MM.1S (cell line): ENCODE results near the gene SLC4A11.

Source experiments
- DNase-seq: peaks from one replicate; pipeline ENCODE4 v3.0.0-alpha.2; 2015
- H2AFZ ChIP-seq: fragments of 300-600 bp; sonication (generic); 2 replicates; pipeline ENCODE4 v1.6.0; 2016; ENCODE audit warnings: antibody characterized with exemption, low read length
- H3F3A ChIP-seq: fragments of 300-600 bp; sonication (generic); 2 replicates; pipeline ENCODE4 v1.6.1; 2016; ENCODE audit warnings: mild to moderate bottlenecking, antibody characterized with exemption, low read length, moderate library complexity, mixed read lengths; ENCODE audit not compliant: insufficient read depth
- H3K27ac ChIP-seq: fragments of 300-600 bp; sonication (generic); 2 replicates; pipeline ENCODE4 v1.5.1; 2016; ENCODE audit warnings: mild to moderate bottlenecking, low read length
- H3K27me3 ChIP-seq: fragments of 300-600 bp; sonication (generic); replicated peaks from 2 replicates; pipeline ENCODE4 v1.6.0; 2016; ENCODE audit warnings: low read length; ENCODE audit not compliant: insufficient read depth
- H3K36me3 ChIP-seq: fragments of 300-600 bp; sonication (generic); replicated peaks from 2 replicates; pipeline ENCODE4 v1.6.1; 2016; ENCODE audit warnings: mild to moderate bottlenecking, low read length, mixed read lengths; ENCODE audit not compliant: insufficient read depth
- H3K4me1 ChIP-seq: fragments of 300-600 bp; sonication (generic); 2 replicates; pipeline ENCODE4 v1.6.1; 2016; ENCODE audit warnings: low read length, mixed read lengths
- H3K4me2 ChIP-seq: fragments of 300-600 bp; sonication (generic); 2 replicates; pipeline ENCODE4 v1.6.0; 2016; ENCODE audit warnings: low read depth, low read length
- H3K4me3 ChIP-seq: fragments of 300-600 bp; sonication (generic); 2 replicates; pipeline ENCODE4 v1.5.1; 2016; ENCODE audit warnings: low read length, mixed read lengths
- H3K79me2 ChIP-seq: fragments of 300-600 bp; sonication (generic); 2 replicates; pipeline ENCODE4 v1.6.1; 2016; ENCODE audit warnings: mixed run types, low read length, mixed read lengths
- H3K9ac ChIP-seq: fragments of 300-600 bp; sonication (generic); 2 replicates; pipeline ENCODE4 v1.6.1; 2016; ENCODE audit warnings: low read length, mixed read lengths
- H3K9me2 ChIP-seq: fragments of 300-600 bp; sonication (generic); replicated peaks from 2 replicates; pipeline ENCODE4 v1.6.1; 2016; ENCODE audit warnings: mild to moderate bottlenecking, low read length, mixed read lengths; ENCODE audit not compliant: insufficient read depth
- H3K9me3 ChIP-seq: fragments of 300-600 bp; sonication (generic); replicated peaks from 2 replicates; pipeline ENCODE4 v1.6.1; 2016; ENCODE audit warnings: mild to moderate bottlenecking, low read length, mixed read lengths; ENCODE audit not compliant: insufficient read depth
- H4K20me1 ChIP-seq: fragments of 300-600 bp; sonication (generic); 2 replicates; pipeline ENCODE4 v1.6.1; 2016; ENCODE audit warnings: mild to moderate bottlenecking, low read length, moderate library complexity, mixed read lengths; ENCODE audit not compliant: insufficient read depth
- CTCF ChIP-seq: fragments of 300-600 bp; sonication (generic); IDR thresholded peaks from 2 replicates; pipeline ENCODE4 v1.5.1; 2016; ENCODE audit warnings: antibody characterized with exemption, low read length, mixed read lengths
- EZH2 ChIP-seq: fragments of 300-600 bp; sonication (generic); optimal IDR thresholded peaks from 2 replicates; pipeline ENCODE3; 2017; ENCODE audit warnings: low read depth, mild to moderate bottlenecking, antibody characterized with exemption, low read length, mixed read lengths
- EZH2phosphoT487 ChIP-seq: fragments of 300-600 bp; sonication (generic); IDR thresholded peaks from 2 replicates; pipeline ENCODE4 v1.6.1; 2018; ENCODE audit warnings: antibody characterized with exemption, low read length

SLC4A11 gene

DNA sequence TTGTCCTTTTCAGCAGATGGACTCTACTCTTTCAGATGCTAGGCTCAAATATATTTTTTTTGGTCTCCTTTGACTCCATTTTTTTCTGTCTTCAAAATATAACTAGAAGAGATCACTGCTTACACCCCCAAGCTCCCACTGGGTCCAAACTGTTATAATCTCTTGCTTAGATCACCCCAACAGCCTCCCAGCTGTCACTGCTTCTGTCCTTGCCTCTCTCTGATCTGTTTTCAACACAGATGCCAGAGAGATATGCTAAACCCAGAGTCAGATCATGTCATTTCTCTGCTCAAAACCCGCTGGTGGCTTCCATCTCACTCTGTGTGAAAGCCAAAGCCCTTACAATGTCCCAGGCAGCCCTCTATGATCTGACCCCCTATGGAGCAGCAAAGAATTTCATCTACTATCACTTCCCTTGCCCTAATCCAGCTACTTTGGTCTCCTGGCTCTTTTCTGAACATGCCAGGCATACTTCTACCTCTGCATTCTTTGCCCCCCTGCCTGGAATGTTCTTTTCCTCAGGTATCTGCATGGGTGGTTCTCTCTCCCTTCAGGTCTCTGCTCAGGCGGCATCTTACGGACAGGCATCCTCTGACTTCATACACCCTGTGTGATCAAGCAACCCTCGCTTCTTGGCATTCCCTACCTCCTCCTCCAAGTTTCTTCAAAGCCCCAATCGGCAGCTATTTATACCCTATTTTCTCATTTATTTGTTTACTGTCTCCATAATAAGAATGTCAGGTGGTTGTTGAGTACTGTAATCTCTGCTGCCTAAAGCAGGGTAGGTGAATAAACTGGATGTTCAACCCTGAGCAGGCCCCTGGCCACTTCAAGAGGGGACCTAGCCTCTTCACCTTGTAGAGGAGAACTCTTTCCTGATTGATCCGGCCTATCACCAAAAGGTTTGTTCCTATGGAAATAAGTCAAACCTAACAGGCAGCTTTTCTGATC lies 43.6 kb upstream of the SLC4A11 start:
- H3K4me3 ChIP-seq = no peak overlapping the region
- H3K4me1 ChIP-seq = no peaks in the 10 kb centered on the region
- no peak overlapping the region for H3K27ac ChIP-seq
- no peaks in the 10 kb centered on the region for H3K79me2 ChIP-seq
- H4K20me1 ChIP-seq = no peaks in the 10 kb centered on the region
- TF ChIP-seq CTCF = no peak
- no peak for TF ChIP-seq EZH2
- TF ChIP-seq EZH2phosphoT487 = no peak
- DNase-seq = no peak
- no peaks in the 10 kb centered on the region for H3K9me3 ChIP-seq
- no peak overlapping the region for H3K9ac ChIP-seq
- H3K4me2 ChIP-seq = no peak overlapping the region
- H3F3A ChIP-seq = no peaks in the 10 kb centered on the region
- H2AFZ ChIP-seq = no peak overlapping the region
- H3K9me2 ChIP-seq = no peaks in the 10 kb centered on the region
- H3K27me3 ChIP-seq = no peaks in the 10 kb centered on the region
- H3K36me3 ChIP-seq = no peaks in the 10 kb centered on the region

GRCh38 chr20:3281437-3281836 lies 42.4 kb upstream of the SLC4A11 start:
- Histone ChIP-seq H3K9ac (no peak overlapping the region), H3K27me3 (no peaks in the 10 kb centered on the region), H3K27ac (no peak overlapping the region), H3K79me2 (no peaks in the 10 kb centered on the region), H2AFZ (no peak overlapping the region), H3K4me1 (no peaks in the 10 kb centered on the region), H3F3A (no peaks in the 10 kb centered on the region), H3K4me3 (no peak overlapping the region), H3K9me3 (no peaks in the 10 kb centered on the region), H3K36me3 (no peaks in the 10 kb centered on the region), H3K4me2 (no peak overlapping the region), H4K20me1 (no peaks in the 10 kb centered on the region), H3K9me2 (no peaks in the 10 kb centered on the region)
- DNase-seq = no peak
- TF ChIP-seq CTCF = no peak
- no peak for TF ChIP-seq EZH2
- no peak for TF ChIP-seq EZH2phosphoT487

- Histone ChIP-seq H4K20me1 (no peaks in the 10 kb centered on the region), H3K27me3 (no peaks in the 10 kb centered on the region), H3K4me1 (no peaks in the 10 kb centered on the region), H3K9me2 (no peaks in the 10 kb centered on the region), H3K4me3 (no peak overlapping the region), H3F3A (no peaks in the 10 kb centered on the region), H3K79me2 (no peaks in the 10 kb centered on the region), H3K27ac (no peak overlapping the region), H3K9ac (no peak overlapping the region), H3K4me2 (no peak overlapping the region), H2AFZ (no peak overlapping the region), H3K36me3 (no peaks in the 10 kb centered on the region), H3K9me3 (no peaks in the 10 kb centered on the region)
- DNase-seq = no peak
- no peak for TF ChIP-seq CTCF
- TF ChIP-seq EZH2 = no peak
- no peak for TF ChIP-seq EZH2phosphoT487
These were observed 40.8 kb upstream of the SLC4A11 start for GRCh38 chr20:3279761-3280160.
